ENCODE results near the gene RIT2.

RIT2 gene

GRCh38 chr18:42954887-42955286 is 160.6 kb downstream of the RIT2 start:
- Histone ChIP-seq H3K4me3 (ENCODE audit: low read length) (no peak overlapping the region), H3K27me3 (ENCODE audit: control insufficient read depth, insufficient read depth, low read length) (no peaks in the 10 kb centered on the region), H3K4me1 (ENCODE audit: control insufficient read depth, insufficient read depth, low read length) (no peaks in the 10 kb centered on the region), H3K36me3 (ENCODE audit: insufficient read depth, low read length) (no peaks in the 10 kb centered on the region), H3K9ac (ENCODE audit: low read depth, low read length) (no peak overlapping the region), H3K9me3 (replicated peaks; ENCODE audit: low read length) (no peaks in the 10 kb centered on the region), H3K4me2 (ENCODE audit: low read length) (no peak overlapping the region)

- H3K9me3 ChIP-seq (replicated peaks; ENCODE audit: low read length): no peaks in the 10 kb centered on the region
- H3K9ac ChIP-seq (ENCODE audit: low read depth, low read length): no peak overlapping the region
- no peaks in the 10 kb centered on the region for H3K4me1 ChIP-seq (ENCODE audit: control insufficient read depth, insufficient read depth, low read length)
- H3K4me3 ChIP-seq (ENCODE audit: low read length): no peak overlapping the region
- H3K36me3 ChIP-seq (ENCODE audit: insufficient read depth, low read length): no peaks in the 10 kb centered on the region
- no peaks in the 10 kb centered on the region for H3K27me3 ChIP-seq (ENCODE audit: control insufficient read depth, insufficient read depth, low read length)
- no peak overlapping the region for H3K4me2 ChIP-seq (ENCODE audit: low read length)
Measured at GRCh38 chr18:42953306-42953705, 162.2 kb downstream of the RIT2 start.

GRCh38 chr18:42950732-42951131 is 164.8 kb downstream of the RIT2 start:
- Histone ChIP-seq H3K9ac (ENCODE audit: low read depth, low read length) (no peak overlapping the region), H3K27me3 (ENCODE audit: control insufficient read depth, insufficient read depth, low read length) (no peaks in the 10 kb centered on the region), H3K9me3 (replicated peaks; ENCODE audit: low read length) (no peaks in the 10 kb centered on the region), H3K36me3 (ENCODE audit: insufficient read depth, low read length) (no peaks in the 10 kb centered on the region), H3K4me3 (ENCODE audit: low read length) (no peak overlapping the region), H3K4me1 (ENCODE audit: control insufficient read depth, insufficient read depth, low read length) (no peaks in the 10 kb centered on the region), H3K4me2 (ENCODE audit: low read length) (no peak overlapping the region)

- H3K36me3 ChIP-seq (ENCODE audit: insufficient read depth, low read length): no peaks in the 10 kb centered on the region
- H3K4me1 ChIP-seq (ENCODE audit: control insufficient read depth, insufficient read depth, low read length): no peaks in the 10 kb centered on the region
- no peak overlapping the region for H3K4me3 ChIP-seq (ENCODE audit: low read length)
- no peaks in the 10 kb centered on the region for H3K27me3 ChIP-seq (ENCODE audit: control insufficient read depth, insufficient read depth, low read length)
- no peak overlapping the region for H3K4me2 ChIP-seq (ENCODE audit: low read length)
- H3K9ac ChIP-seq (ENCODE audit: low read depth, low read length): no peak overlapping the region
- H3K9me3 ChIP-seq (replicated peaks; ENCODE audit: low read length): no peaks in the 10 kb centered on the region
Measured at GRCh38 chr18:42948831-42949230, 166.7 kb downstream of the RIT2 start.

GRCh38 chr18:42941860-42942259 is 173.6 kb downstream of the RIT2 start:
- Histone ChIP-seq H3K4me3 (ENCODE audit: low read length) (no peak overlapping the region), H3K9me3 (replicated peaks; ENCODE audit: low read length) (no peaks in the 10 kb centered on the region), H3K27me3 (ENCODE audit: control insufficient read depth, insufficient read depth, low read length) (no peaks in the 10 kb centered on the region), H3K4me2 (ENCODE audit: low read length) (no peak overlapping the region), H3K36me3 (ENCODE audit: insufficient read depth, low read length) (no peaks in the 10 kb centered on the region), H3K4me1 (ENCODE audit: control insufficient read depth, insufficient read depth, low read length) (no peaks in the 10 kb centered on the region), H3K9ac (ENCODE audit: low read depth, low read length) (no peak overlapping the region)

- no peak overlapping the region for H3K4me3 ChIP-seq (ENCODE audit: low read length)
- no peaks in the 10 kb centered on the region for H3K27me3 ChIP-seq (ENCODE audit: control insufficient read depth, insufficient read depth, low read length)
- no peak overlapping the region for H3K4me2 ChIP-seq (ENCODE audit: low read length)
- no peaks in the 10 kb centered on the region for H3K4me1 ChIP-seq (ENCODE audit: control insufficient read depth, insufficient read depth, low read length)
- H3K9me3 ChIP-seq (replicated peaks; ENCODE audit: low read length): no peaks in the 10 kb centered on the region
- H3K36me3 ChIP-seq (ENCODE audit: insufficient read depth, low read length): no peaks in the 10 kb centered on the region
- H3K9ac ChIP-seq (ENCODE audit: low read depth, low read length): no peak overlapping the region
Measured at GRCh38 chr18:42941021-42941420, 174.5 kb downstream of the RIT2 start.

GRCh38 chr18:42937436-42937835 is 178.0 kb downstream of the RIT2 start:
- no peaks in the 10 kb centered on the region for H3K4me1 ChIP-seq (ENCODE audit: control insufficient read depth, insufficient read depth, low read length)
- no peaks in the 10 kb centered on the region for H3K9me3 ChIP-seq (replicated peaks; ENCODE audit: low read length)
- no peak overlapping the region for H3K9ac ChIP-seq (ENCODE audit: low read depth, low read length)
- H3K4me2 ChIP-seq (ENCODE audit: low read length): no peak overlapping the region
- H3K4me3 ChIP-seq (ENCODE audit: low read length): no peak overlapping the region
- H3K36me3 ChIP-seq (ENCODE audit: insufficient read depth, low read length): no peaks in the 10 kb centered on the region
- H3K27me3 ChIP-seq (ENCODE audit: control insufficient read depth, insufficient read depth, low read length): no peaks in the 10 kb centered on the region

- H3K4me1 ChIP-seq (ENCODE audit: control insufficient read depth, insufficient read depth, low read length): peaks cover 9% of the 10 kb centered on the region
- no peaks in the 10 kb centered on the region for H3K36me3 ChIP-seq (ENCODE audit: insufficient read depth, low read length)
- H3K4me2 ChIP-seq (ENCODE audit: low read length): no peak overlapping the region
- no peaks in the 10 kb centered on the region for H3K27me3 ChIP-seq (ENCODE audit: control insufficient read depth, insufficient read depth, low read length)
- H3K4me3 ChIP-seq (ENCODE audit: low read length): no peak overlapping the region
- no peaks in the 10 kb centered on the region for H3K9me3 ChIP-seq (replicated peaks; ENCODE audit: low read length)
- no peak overlapping the region for H3K9ac ChIP-seq (ENCODE audit: low read depth, low read length)
Measured at GRCh38 chr18:42936289-42936688, 179.2 kb downstream of the RIT2 start.

- Histone ChIP-seq H3K9ac (ENCODE audit: low read depth, low read length) (peak overlapping the region; percentile 73), H3K27me3 (ENCODE audit: control insufficient read depth, insufficient read depth, low read length) (no peaks in the 10 kb centered on the region), H3K36me3 (ENCODE audit: insufficient read depth, low read length) (no peaks in the 10 kb centered on the region), H3K4me2 (ENCODE audit: low read length) (peak overlapping the region; percentile 71), H3K4me3 (ENCODE audit: low read length) (peak overlapping the region; percentile 55), H3K4me1 (ENCODE audit: control insufficient read depth, insufficient read depth, low read length) (peaks cover 22% of the 10 kb centered on the region), H3K9me3 (replicated peaks; ENCODE audit: low read length) (no peaks in the 10 kb centered on the region)
Measured at GRCh38 chr18:42931491-42931890, 184.0 kb downstream of the RIT2 start.

- Histone ChIP-seq H3K4me1 (ENCODE audit: control insufficient read depth, insufficient read depth, low read length) (peaks cover 22% of the 10 kb centered on the region), H3K4me3 (ENCODE audit: low read length) (no peak overlapping the region), H3K27me3 (ENCODE audit: control insufficient read depth, insufficient read depth, low read length) (no peaks in the 10 kb centered on the region)
Measured at GRCh38 chr18:42929857-42930256, 185.6 kb downstream of the RIT2 start.

GRCh38 chr18:42929181-42929580 is 186.3 kb downstream of the RIT2 start:
- no peaks in the 10 kb centered on the region for H3K9me3 ChIP-seq (replicated peaks; ENCODE audit: low read length)

More at GRCh38 chr18:42929857-42930256, 185.6 kb downstream of the RIT2 start:
- H3K36me3 ChIP-seq (ENCODE audit: insufficient read depth, low read length): no peaks in the 10 kb centered on the region
- H3K9me3 ChIP-seq (replicated peaks; ENCODE audit: low read length): no peaks in the 10 kb centered on the region
- H3K9ac ChIP-seq (ENCODE audit: low read depth, low read length): no peak overlapping the region
- no peak overlapping the region for H3K4me2 ChIP-seq (ENCODE audit: low read length)

GRCh38 chr18:42925036-42925435 is 190.4 kb downstream of the RIT2 start:
- no peak overlapping the region for H3K4me2 ChIP-seq (ENCODE audit: low read length)

More at GRCh38 chr18:42929181-42929580, 186.3 kb downstream of the RIT2 start:
- Histone ChIP-seq H3K4me2 (ENCODE audit: low read length) (no peak overlapping the region), H3K4me1 (ENCODE audit: control insufficient read depth, insufficient read depth, low read length) (peaks cover 22% of the 10 kb centered on the region), H3K4me3 (ENCODE audit: low read length) (no peak overlapping the region), H3K9ac (ENCODE audit: low read depth, low read length) (no peak overlapping the region), H3K27me3 (ENCODE audit: control insufficient read depth, insufficient read depth, low read length) (no peaks in the 10 kb centered on the region), H3K36me3 (ENCODE audit: insufficient read depth, low read length) (no peaks in the 10 kb centered on the region)

More at GRCh38 chr18:42925036-42925435, 190.4 kb downstream of the RIT2 start:
- Histone ChIP-seq H3K4me1 (ENCODE audit: control insufficient read depth, insufficient read depth, low read length) (peaks cover 6% of the 10 kb centered on the region), H3K9me3 (replicated peaks; ENCODE audit: low read length) (no peaks in the 10 kb centered on the region), H3K4me3 (ENCODE audit: low read length) (no peak overlapping the region), H3K9ac (ENCODE audit: low read depth, low read length) (no peak overlapping the region), H3K27me3 (ENCODE audit: control insufficient read depth, insufficient read depth, low read length) (no peaks in the 10 kb centered on the region), H3K36me3 (ENCODE audit: insufficient read depth, low read length) (no peaks in the 10 kb centered on the region)
